ENCODE data around the gene REPS1.
"Not testable (repeated sequence)": the region's sequence is repeated elsewhere in the genome, so short reads cannot be mapped to it uniquely, and the experiment has no call there.

GRCh38 chr6:138936873-138937272, 51.2 kb downstream of the REPS1 start:
- not testable (repeated sequence) for TF ChIP-seq CTCF, POLR2A (IDR thresholded peaks at IDR 0.05)
